ENCODE measurements around the gene XPA. TPM values are rescaled to one million over a fixed set of nuclear protein-coding genes. Genes with fewer than 3 reads are reported as not detected.

The XPA gene
- total RNA-seq, 2 experiments from 2014 or later, result 12.1 to 12.4 TPM

GRCh38 chr9:97697837-97698236, 697 bp upstream of the XPA start:
- H3K4me1 Mint-ChIP-seq, result peaks cover 46% of the 10 kb centered on the region
- no peak for DNase-seq
- POLR2A ChIA-PET, result interaction anchor here (0.6 to 3.5 kb wide), 9 partner anchors 8 to 286 kb away, joined by 3 to 32 read pairs (median 10); partner anchors contain the start of genes ANP32B, NCBP1, TRMO and TSTD2

GRCh38 chr9:97695995-97696802, 941 bp downstream of the XPA start:
- no peak for DNase-seq
- Mint-ChIP-seq H3K9me3 (no peaks in the 10 kb centered on the region), H3K4me1 (peaks cover 43% of the 10 kb centered on the region), H3K36me3 (ENCODE audit: low read depth) (peaks cover 21% of the 10 kb centered on the region), H3K4me3 (peak overlapping the region; percentile 87), H3K27me3 (no peaks in the 10 kb centered on the region), H3K27ac (peak overlapping the region; percentile 66)
- POLR2A ChIA-PET, result interaction anchor here (0.6 to 3.5 kb wide), 18 partner anchors 9 to 842 kb away, joined by 3 to 32 read pairs (median 4); partner anchors contain the start of genes ANP32B, NCBP1, TBC1D2 and TRMO
- CTCF ChIA-PET, result interaction anchor here (0.8 to 1.9 kb wide), 4 partner anchors 9 to 205 kb away, joined by 3 to 10 read pairs (median 7); no protein-coding TSS in a partner anchor

More at GRCh38 chr9:97697837-97698236, 697 bp upstream of the XPA start:
- Mint-ChIP-seq H3K27me3 (peaks cover 7% of the 10 kb centered on the region), H3K9me3 (no peaks in the 10 kb centered on the region), H3K4me3 (peak overlapping the region; percentile 87), H3K36me3 (ENCODE audit: low read depth) (peaks cover 18% of the 10 kb centered on the region), H3K27ac (peak overlapping the region; percentile 66)
- CTCF ChIA-PET, result interaction anchor here (0.8 to 1.9 kb wide), 3 partner anchors 60 to 203 kb away, joined by 3 to 10 read pairs (median 3); no protein-coding TSS in a partner anchor

DNA sequence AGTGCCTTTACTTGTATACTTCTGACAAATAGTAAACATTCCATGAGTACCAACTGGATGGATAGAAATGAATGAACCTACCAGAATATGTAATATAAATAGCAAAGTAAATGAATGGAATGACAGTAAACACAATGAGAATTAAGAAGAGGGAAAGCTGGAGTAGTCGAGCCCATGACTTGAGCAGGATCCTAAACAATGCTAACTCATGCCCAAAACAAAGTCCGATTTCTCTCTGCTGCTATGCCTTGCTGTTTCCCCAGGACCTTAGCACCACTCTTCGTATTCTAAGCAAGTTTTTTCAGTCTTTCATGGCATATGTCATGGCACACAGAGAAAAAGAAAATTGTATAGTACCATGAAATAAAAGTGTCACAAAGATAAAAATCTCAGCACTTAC, 1.8 kb downstream of the XPA start:
- no peaks in the 10 kb centered on the region for H3K9me3 Mint-ChIP-seq
- no peak overlapping the region for H3K27ac Mint-ChIP-seq
- peaks cover 26% of the 10 kb centered on the region for H3K36me3 Mint-ChIP-seq (ENCODE audit: low read depth)
- ChIA-PET POLR2A (interaction anchor here (1.3 to 3.5 kb wide), 6 partner anchors 8 to 291 kb away, joined by 3 to 32 read pairs (median 18); partner anchors contain the start of genes ANP32B, NCBP1, TRMO and TSTD2), CTCF (no interaction called here)
- H3K4me3 Mint-ChIP-seq, result peak overlapping the region; percentile 87
- H3K27me3 Mint-ChIP-seq, result no peaks in the 10 kb centered on the region
- DNase-seq, result no peak
- H3K4me1 Mint-ChIP-seq, result peaks cover 43% of the 10 kb centered on the region

GRCh38 chr9:97694769-97695168, 2.4 kb downstream of the XPA start:
- peaks cover 30% of the 10 kb centered on the region for H3K36me3 Mint-ChIP-seq (ENCODE audit: low read depth)
- peaks cover 43% of the 10 kb centered on the region for H3K4me1 Mint-ChIP-seq
- no peaks in the 10 kb centered on the region for H3K9me3 Mint-ChIP-seq
- no peaks in the 10 kb centered on the region for H3K27me3 Mint-ChIP-seq
- POLR2A ChIA-PET, result interaction anchor here (3.5 kb wide), 1 partner anchor 11 kb away, joined by 24 read pairs; no protein-coding TSS in a partner anchor
- no peak for DNase-seq
- CTCF ChIA-PET, result no interaction called here
- H3K4me3 Mint-ChIP-seq, result no peak overlapping the region
- no peak overlapping the region for H3K27ac Mint-ChIP-seq

DNA sequence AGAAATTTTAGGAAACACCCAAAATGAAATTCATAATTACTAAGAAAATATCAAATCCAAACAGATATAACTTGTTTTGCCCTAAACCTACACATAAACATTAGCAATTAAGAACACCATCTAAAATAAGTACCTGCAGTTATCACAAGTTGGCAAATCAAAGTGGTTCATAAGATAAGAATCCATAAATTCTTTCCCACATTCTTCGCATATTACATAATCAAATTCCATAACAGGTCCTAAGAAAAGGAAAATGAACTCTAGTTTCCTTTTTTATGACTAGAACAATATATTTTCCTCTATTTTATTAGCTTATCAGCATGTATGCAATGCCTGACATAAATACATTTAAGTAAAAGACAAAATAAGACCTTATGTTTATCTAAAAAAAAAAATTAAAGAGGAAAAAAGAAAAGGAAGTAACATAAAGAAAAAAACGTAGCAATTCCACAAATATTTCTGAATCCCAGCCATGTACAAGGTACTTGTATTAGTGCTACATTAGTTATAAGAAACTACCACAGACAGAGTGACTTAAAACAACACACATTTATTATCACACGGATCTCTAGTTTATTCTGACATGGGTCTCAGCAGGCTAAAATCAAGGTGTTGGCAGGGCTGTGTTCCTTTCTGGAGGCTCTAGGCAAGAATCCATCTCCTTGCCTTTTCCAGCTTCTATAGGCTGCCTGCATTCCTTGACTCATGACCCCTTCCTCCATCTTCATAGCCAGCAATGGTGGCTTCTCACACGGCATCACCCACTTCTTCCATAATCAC, 7.5 kb downstream of the XPA start:
- DNase-seq, result no peak
- H3K9me3 Mint-ChIP-seq, result no peaks in the 10 kb centered on the region
- ChIA-PET POLR2A (interaction anchor here (1.9 kb wide), 1 partner anchor 16 kb away, joined by 4 read pairs; no protein-coding TSS in a partner anchor), CTCF (interaction anchor here (0.9 kb wide), 1 partner anchor 211 kb away, joined by 3 read pairs; no protein-coding TSS in a partner anchor)
- peaks cover 43% of the 10 kb centered on the region for H3K36me3 Mint-ChIP-seq (ENCODE audit: low read depth)
- no peaks in the 10 kb centered on the region for H3K27me3 Mint-ChIP-seq
- H3K4me1 Mint-ChIP-seq, result peaks cover 11% of the 10 kb centered on the region
- no peak overlapping the region for H3K4me3 Mint-ChIP-seq
- H3K27ac Mint-ChIP-seq, result no peak overlapping the region

DNA sequence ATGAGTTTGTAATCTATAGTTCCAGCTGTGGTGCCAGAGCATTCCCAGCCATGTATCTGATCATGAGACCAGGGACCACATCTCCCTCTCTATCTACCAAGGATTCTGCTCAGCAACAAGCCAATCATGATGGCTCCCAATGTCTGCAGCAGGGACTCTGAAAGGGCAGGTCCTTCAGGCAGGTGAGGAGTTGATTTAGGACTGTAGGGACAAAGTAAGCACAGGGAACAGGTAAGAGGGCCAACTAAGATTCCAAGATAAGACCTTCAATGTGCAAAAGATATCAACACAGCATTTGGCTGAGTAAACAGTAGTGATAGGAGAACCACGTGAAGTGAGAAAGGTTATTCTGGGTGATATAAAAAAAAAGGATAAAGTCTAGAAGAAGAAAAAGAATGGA, 8.5 kb downstream of the XPA start:
- Mint-ChIP-seq H3K9me3 (no peaks in the 10 kb centered on the region), H3K4me3 (no peak overlapping the region), H3K27me3 (no peaks in the 10 kb centered on the region), H3K27ac (no peak overlapping the region), H3K4me1 (peaks cover 2% of the 10 kb centered on the region), H3K36me3 (ENCODE audit: low read depth) (peaks cover 45% of the 10 kb centered on the region)
- DNase-seq, result no peak
- ChIA-PET POLR2A (interaction anchor here (1.3 to 3.3 kb wide), 2 partner anchors 8 to 56 kb away, joined by 3 to 20 read pairs; partner anchors contain the start of genes NCBP1, TSTD2 and XPA), CTCF (interaction anchor here (0.9 to 2.9 kb wide), 2 partner anchors 8 to 212 kb away, joined by 3 to 10 read pairs; partner anchors contain the start of gene XPA)

- H3K36me3 Mint-ChIP-seq (ENCODE audit: low read depth), result peaks cover 48% of the 10 kb centered on the region
- ChIA-PET POLR2A (interaction anchor here (0.7 kb wide), 1 partner anchor 15 kb away, joined by 3 read pairs; the partner anchor contains the start of gene XPA), CTCF (no interaction called here)
- no peaks in the 10 kb centered on the region for H3K27me3 Mint-ChIP-seq
- no peaks in the 10 kb centered on the region for H3K9me3 Mint-ChIP-seq
- DNase-seq, result no peak
- no peak overlapping the region for H3K4me3 Mint-ChIP-seq
- no peak overlapping the region for H3K27ac Mint-ChIP-seq
- no peaks in the 10 kb centered on the region for H3K4me1 Mint-ChIP-seq
Measured at GRCh38 chr9:97682242-97682641, 14.9 kb downstream of the XPA start.

DNA sequence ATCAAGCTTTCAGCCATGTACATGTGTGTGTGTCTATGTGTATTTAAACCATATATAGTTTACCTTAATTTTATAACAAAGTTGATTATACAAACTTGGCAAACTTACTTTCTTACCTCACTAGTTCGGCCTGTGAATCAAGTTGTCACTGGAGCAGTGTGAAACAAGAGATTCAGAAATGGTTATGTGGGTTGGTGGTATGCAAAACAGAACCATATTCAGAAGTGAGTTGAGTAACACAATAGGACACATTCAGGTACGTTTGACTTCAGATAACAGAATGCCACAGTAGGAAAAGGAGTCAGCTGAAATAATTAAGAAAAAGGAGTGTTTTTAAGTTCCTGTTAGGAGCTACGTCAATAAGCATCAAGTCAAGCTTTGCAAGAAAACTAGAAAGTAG, 21.5 kb downstream of the XPA start:
- ChIA-PET POLR2A (interaction anchor here (1.1 kb wide), 1 partner anchor 21 kb away, joined by 4 read pairs; the partner anchor contains the start of gene XPA), CTCF (interaction anchor here (1.2 kb wide), 1 partner anchor 37 kb away, joined by 3 read pairs; no protein-coding TSS in a partner anchor)
- Mint-ChIP-seq H3K27me3 (no peaks in the 10 kb centered on the region), H3K9me3 (no peaks in the 10 kb centered on the region), H3K4me3 (no peak overlapping the region), H3K27ac (no peak overlapping the region), H3K4me1 (peaks cover 1% of the 10 kb centered on the region), H3K36me3 (ENCODE audit: low read depth) (peaks cover 69% of the 10 kb centered on the region)
- DNase-seq, result no peak

DNA sequence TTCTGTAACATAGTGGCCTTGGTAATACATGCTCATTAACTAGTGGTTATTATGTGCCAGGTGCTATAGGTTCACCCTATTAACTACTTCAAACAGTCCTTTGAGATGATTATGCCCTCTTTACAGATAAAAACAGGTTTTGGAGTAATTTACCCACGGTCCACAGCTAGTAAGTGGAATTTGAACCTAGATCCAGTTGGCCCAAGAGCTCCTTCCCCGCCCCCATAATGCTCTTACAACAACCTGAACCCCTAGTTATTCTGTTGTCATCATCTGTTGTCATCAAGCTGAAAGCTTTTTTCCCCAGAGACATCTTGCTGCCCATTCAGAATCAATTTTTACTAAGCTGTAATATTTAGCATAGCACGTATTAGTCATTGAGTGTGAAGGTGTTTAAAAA, 23.2 kb downstream of the XPA start:
- no peak overlapping the region for H3K27ac Mint-ChIP-seq
- peaks cover 76% of the 10 kb centered on the region for H3K36me3 Mint-ChIP-seq (ENCODE audit: low read depth)
- DNase-seq, result no peak
- H3K9me3 Mint-ChIP-seq, result no peaks in the 10 kb centered on the region
- peaks cover 1% of the 10 kb centered on the region for H3K4me1 Mint-ChIP-seq
- no peaks in the 10 kb centered on the region for H3K27me3 Mint-ChIP-seq
- H3K4me3 Mint-ChIP-seq, result no peak overlapping the region
- CTCF ChIA-PET, result no interaction called here
- POLR2A ChIA-PET, result interaction anchor here (0.8 to 1.9 kb wide), 3 partner anchors 9 to 41 kb away, joined by 3 to 9 read pairs (median 4); partner anchors contain the start of genes NCBP1, TSTD2 and XPA

GRCh38 chr9:97672403-97672802, 24.7 kb downstream of the XPA start:
- no peak overlapping the region for H3K4me3 Mint-ChIP-seq
- peaks cover 73% of the 10 kb centered on the region for H3K36me3 Mint-ChIP-seq (ENCODE audit: low read depth)
- H3K27me3 Mint-ChIP-seq, result no peaks in the 10 kb centered on the region
- CTCF ChIA-PET, result no interaction called here
- POLR2A ChIA-PET, result no interaction called here
- DNase-seq, result no peak
- H3K4me1 Mint-ChIP-seq, result peaks cover 6% of the 10 kb centered on the region
- H3K9me3 Mint-ChIP-seq, result no peaks in the 10 kb centered on the region
- H3K27ac Mint-ChIP-seq, result no peak overlapping the region

- H3K4me1 Mint-ChIP-seq, result peaks cover 22% of the 10 kb centered on the region
- ChIA-PET POLR2A (interaction anchor here (2.6 kb wide), 1 partner anchor 37 kb away, joined by 7 read pairs; the partner anchor contains the start of genes NCBP1 and TSTD2), CTCF (interaction anchor here (0.9 kb wide), 1 partner anchor 26 kb away, joined by 3 read pairs; no protein-coding TSS in a partner anchor)
- H3K9me3 Mint-ChIP-seq, result no peaks in the 10 kb centered on the region
- H3K36me3 Mint-ChIP-seq (ENCODE audit: low read depth), result peaks cover 77% of the 10 kb centered on the region
- H3K27ac Mint-ChIP-seq, result no peak overlapping the region
- H3K4me3 Mint-ChIP-seq, result no peak overlapping the region
- DNase-seq, result no peak
- H3K27me3 Mint-ChIP-seq, result no peaks in the 10 kb centered on the region
Measured at GRCh38 chr9:97670586-97670985, 26.6 kb downstream of the XPA start.

- H3K27ac Mint-ChIP-seq, result no peak overlapping the region
- DNase-seq, result no peak
- peaks cover 27% of the 10 kb centered on the region for H3K4me1 Mint-ChIP-seq
- ChIA-PET POLR2A (no interaction called here), CTCF (no interaction called here)
- H3K27me3 Mint-ChIP-seq, result no peaks in the 10 kb centered on the region
- H3K9me3 Mint-ChIP-seq, result no peaks in the 10 kb centered on the region
- no peak overlapping the region for H3K4me3 Mint-ChIP-seq
- peaks cover 78% of the 10 kb centered on the region for H3K36me3 Mint-ChIP-seq (ENCODE audit: low read depth)
Measured at GRCh38 chr9:97668485-97668884, 28.7 kb downstream of the XPA start.

Data from activated CD4-positive, alpha-beta memory T cell treated with anti-CD3 and anti-CD28 coated beads, Interleukin-2, amount 10 ng/mL, durations not matched to agents 7 days and 5 days (primary cell).